BE2C (cell line): ENCODE data around the gene GNAL.

Source experiments
- DNase-seq: peaks from one replicate; pipeline ENCODE4 v3.0.0-alpha.2; 2020
- H3K27me3 ChIP-seq: fragments of 250-450 bp; sonication (Bioruptor Pico); 2 replicates; pipeline ENCODE4 v1.5.1; 2020; ENCODE audit warnings: mild to moderate bottlenecking
- H3K36me3 ChIP-seq: fragments of 250-450 bp; sonication (Bioruptor Pico); 2 replicates; pipeline ENCODE4 v1.5.1; 2020; ENCODE audit warnings: mild to moderate bottlenecking
- H3K4me1 ChIP-seq: fragments of 250-450 bp; sonication (Bioruptor Pico); 2 replicates; pipeline ENCODE4 v1.5.1; 2020
- H3K4me3 ChIP-seq: 2 replicates; pipeline ENCODE4 v1.5.1; 2011; ENCODE audit warnings: low read depth, low read length
- H3K9me3 ChIP-seq: fragments of 250-450 bp; sonication (Bioruptor Pico); 2 replicates; pipeline ENCODE4 v1.5.1; 2020
- TF ChIP-seq, protein P1 (sequence below): IDR thresholded peaks from 2 replicates; pipeline ENCODE4 v1.5.1; 2012; ENCODE audit warnings: mild to moderate bottlenecking, low read depth, low read length

The GNAL gene

DNA sequence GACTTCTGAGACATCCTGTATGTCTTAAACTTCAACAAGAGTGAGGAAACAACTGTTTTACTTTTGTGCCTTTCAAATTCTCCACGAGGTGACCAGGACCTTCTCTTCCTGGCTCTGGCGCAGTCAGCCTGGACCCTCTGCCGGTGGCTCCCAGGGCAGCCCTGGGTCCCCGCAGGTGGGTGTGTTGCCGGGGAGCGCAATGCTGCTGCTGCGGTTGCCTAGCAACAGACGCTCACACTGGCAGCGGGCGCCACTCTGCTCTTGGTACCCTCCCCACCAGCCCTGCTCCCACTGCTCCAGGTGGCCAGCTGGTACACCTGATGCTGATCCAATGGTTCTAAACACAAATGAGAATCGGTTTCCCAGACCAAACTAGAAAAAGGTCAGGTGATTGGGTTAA, 58.7 kb downstream of the GNAL start:
- Histone ChIP-seq H3K4me3 (no peak overlapping the region), H3K4me1 (no peaks in the 10 kb centered on the region), H3K9me3 (no peaks in the 10 kb centered on the region), H3K27me3 (peaks cover 29% of the 10 kb centered on the region), H3K36me3 (no peaks in the 10 kb centered on the region)
- TF ChIP-seq, protein P1, sequence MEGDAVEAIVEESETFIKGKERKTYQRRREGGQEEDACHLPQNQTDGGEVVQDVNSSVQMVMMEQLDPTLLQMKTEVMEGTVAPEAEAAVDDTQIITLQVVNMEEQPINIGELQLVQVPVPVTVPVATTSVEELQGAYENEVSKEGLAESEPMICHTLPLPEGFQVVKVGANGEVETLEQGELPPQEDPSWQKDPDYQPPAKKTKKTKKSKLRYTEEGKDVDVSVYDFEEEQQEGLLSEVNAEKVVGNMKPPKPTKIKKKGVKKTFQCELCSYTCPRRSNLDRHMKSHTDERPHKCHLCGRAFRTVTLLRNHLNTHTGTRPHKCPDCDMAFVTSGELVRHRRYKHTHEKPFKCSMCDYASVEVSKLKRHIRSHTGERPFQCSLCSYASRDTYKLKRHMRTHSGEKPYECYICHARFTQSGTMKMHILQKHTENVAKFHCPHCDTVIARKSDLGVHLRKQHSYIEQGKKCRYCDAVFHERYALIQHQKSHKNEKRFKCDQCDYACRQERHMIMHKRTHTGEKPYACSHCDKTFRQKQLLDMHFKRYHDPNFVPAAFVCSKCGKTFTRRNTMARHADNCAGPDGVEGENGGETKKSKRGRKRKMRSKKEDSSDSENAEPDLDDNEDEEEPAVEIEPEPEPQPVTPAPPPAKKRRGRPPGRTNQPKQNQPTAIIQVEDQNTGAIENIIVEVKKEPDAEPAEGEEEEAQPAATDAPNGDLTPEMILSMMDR: no peak
- no peak for DNase-seq

DNA sequence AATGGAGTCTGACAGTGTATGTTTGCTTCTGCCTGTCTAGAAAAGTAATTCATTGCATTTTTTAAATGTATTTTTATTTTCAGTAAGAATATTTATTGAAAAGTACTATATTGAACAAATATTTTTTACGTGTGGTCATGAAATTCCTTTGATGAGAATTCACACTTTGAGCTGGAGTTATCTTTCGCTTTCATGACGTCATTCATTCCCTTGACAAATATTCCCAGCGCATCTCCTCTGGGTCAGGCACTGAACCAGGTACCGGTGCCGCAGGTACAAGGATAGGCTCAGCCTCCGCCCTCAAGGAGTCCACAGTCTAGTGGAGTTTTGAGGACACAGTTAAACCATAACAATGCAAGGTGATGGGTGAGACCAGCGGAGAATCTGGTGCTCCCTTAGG, 60.2 kb downstream of the GNAL start:
- DNase-seq: no peak
- Histone ChIP-seq H3K9me3 (no peaks in the 10 kb centered on the region), H3K4me3 (no peak overlapping the region), H3K27me3 (peaks cover 30% of the 10 kb centered on the region), H3K4me1 (no peaks in the 10 kb centered on the region), H3K36me3 (no peaks in the 10 kb centered on the region)
- TF ChIP-seq, protein P1: no peak

DNA sequence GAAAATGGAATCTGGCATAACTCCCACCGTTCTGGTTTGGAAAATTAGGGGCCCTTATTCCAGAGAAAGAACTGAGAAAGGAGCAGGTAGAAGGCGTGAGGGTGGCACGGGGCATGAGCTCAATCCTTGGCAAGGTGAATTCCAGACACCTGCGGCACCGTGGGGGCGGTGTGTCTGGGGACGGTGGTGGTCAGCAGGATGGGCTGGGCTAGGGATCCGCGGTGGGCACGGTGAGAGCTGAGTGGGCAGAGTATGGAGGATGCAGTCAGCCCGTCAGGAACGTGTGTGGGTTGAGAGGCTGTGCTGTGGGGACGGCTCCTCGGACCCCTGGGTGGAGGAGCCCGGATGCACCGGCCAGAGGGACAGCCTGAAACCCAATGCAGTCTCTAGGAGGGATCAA, 61.1 kb downstream of the GNAL start:
- Histone ChIP-seq H3K27me3 (peaks cover 30% of the 10 kb centered on the region), H3K9me3 (no peaks in the 10 kb centered on the region), H3K4me3 (no peak overlapping the region), H3K4me1 (no peaks in the 10 kb centered on the region), H3K36me3 (no peaks in the 10 kb centered on the region)
- TF ChIP-seq, protein P1: no peak
- DNase-seq: no peak

DNA sequence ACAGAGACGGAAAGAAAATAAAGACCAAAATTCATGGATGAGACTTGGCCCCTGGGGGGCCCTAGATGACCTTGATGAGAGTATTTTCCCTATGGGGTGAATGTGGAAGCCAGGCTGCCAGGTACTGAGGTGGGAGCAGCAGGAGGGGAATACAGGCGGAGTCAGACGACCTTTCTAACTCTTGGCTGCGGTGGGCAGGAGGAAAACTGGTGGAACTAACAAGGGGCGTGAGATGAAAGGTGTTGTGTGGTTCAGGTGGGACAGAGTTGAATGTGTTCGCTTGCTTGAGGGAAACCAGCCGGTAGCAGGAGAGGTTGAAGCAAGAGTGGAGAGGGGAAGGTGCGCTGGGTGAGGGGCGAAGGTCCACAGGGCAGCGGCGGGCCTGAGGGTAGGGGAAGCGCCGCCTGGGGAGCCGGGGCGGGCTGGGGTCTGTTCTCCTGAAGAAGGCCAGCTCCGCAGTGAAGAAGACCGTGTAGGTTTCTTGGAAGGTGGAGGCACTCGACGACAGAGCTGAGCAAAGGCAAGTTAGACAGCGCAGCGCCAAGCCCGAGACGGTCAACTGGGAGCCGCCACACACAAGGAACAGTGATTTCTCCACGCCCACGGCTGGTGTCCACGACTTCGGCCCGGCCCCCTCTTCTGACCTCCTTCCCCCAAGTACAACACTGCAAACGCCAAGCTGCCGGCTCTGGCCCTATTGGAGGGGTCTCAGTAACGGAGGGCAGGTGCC, 61.7 kb downstream of the GNAL start:
- no peaks in the 10 kb centered on the region for H3K36me3 ChIP-seq
- no peak for DNase-seq
- TF ChIP-seq, protein P1: no peak
- no peaks in the 10 kb centered on the region for H3K4me1 ChIP-seq
- H3K9me3 ChIP-seq: no peaks in the 10 kb centered on the region
- no peak overlapping the region for H3K4me3 ChIP-seq
- peaks cover 28% of the 10 kb centered on the region for H3K27me3 ChIP-seq

DNA sequence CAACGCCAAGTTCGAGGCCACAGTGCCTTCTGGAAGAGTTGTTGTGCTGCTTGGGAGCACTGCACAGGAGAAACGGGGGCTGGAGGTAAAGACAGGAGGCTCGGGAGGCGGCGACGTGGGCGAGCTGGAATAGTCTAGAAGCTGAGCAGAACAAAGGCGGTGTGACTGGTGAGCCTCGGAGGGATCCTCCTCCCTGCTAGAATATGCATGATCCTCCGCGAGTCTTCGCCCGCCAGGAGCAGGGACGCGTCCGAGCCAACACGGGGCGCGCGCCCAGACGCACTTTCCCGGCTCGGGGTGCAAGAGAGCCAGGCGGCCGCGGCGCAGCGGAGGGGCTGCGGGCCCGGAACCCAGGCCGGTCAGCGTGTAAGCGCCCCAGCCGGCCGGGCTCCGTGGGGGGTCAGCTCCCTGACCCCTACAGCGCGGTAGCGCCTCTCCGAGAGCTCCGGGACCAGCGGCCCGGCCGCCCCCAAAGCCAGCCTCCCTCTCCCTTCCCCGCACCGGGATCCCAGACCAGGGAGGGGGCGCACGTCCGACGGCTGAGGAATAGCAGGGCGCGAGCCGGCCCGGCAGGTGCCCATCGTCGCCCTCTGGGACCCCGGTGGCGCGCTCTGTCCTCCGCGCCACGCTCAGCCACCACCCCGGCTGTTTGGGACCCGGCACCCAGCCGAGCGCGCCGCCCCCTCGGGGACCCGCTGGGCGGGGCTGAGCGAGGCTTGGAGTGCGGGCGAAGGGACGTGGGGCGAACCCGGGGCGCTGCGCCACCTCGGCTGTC, 62.5 kb downstream of the GNAL start:
- no peak for DNase-seq
- H3K36me3 ChIP-seq: no peaks in the 10 kb centered on the region
- no peak overlapping the region for H3K4me3 ChIP-seq
- H3K4me1 ChIP-seq: no peaks in the 10 kb centered on the region
- H3K27me3 ChIP-seq: peaks cover 25% of the 10 kb centered on the region
- no peaks in the 10 kb centered on the region for H3K9me3 ChIP-seq
- TF ChIP-seq, protein P1: no peak
